H9 (cell line): Measurements from ENCODE around the gene CHRNA9. TPM values are rescaled to one million over a fixed set of nuclear protein-coding genes. Genes with fewer than 3 reads are reported as not detected.

Experiments used
- DNase-seq: peaks from one replicate; pipeline ENCODE4 v3.0.0-alpha.2; 2017
- H2AFZ ChIP-seq: one replicate; pipeline ENCODE4 v1.6.1; 2013; ENCODE audit warnings: mild to moderate bottlenecking, low read length, control low read depth, moderate library complexity
- H2AK5ac ChIP-seq: 2 replicates; pipeline ENCODE4 v1.6.1; 2013; ENCODE audit warnings: low read length, control low read depth, mixed read lengths; ENCODE audit not compliant: insufficient read length
- H2BK120ac ChIP-seq: one replicate; pipeline ENCODE4 v1.6.1; 2013; ENCODE audit warnings: low read depth, mild to moderate bottlenecking, low read length, control low read depth, inconsistent platforms; ENCODE audit not compliant: poor library complexity, severe bottlenecking
- H2BK12ac ChIP-seq: 2 replicates; pipeline ENCODE4 v1.6.1; 2013; ENCODE audit warnings: low read length, control low read depth, mixed read lengths, low read depth; ENCODE audit not compliant: insufficient read length
- H2BK15ac ChIP-seq: 2 replicates; pipeline ENCODE4 v1.6.1; 2013; ENCODE audit warnings: low read depth, low read length, control low read depth
- H2BK20ac ChIP-seq: one replicate; pipeline ENCODE4 v1.6.1; 2013; ENCODE audit warnings: low read depth, mild to moderate bottlenecking, low read length, control low read depth, inconsistent platforms; ENCODE audit not compliant: poor library complexity, severe bottlenecking
- H2BK5ac ChIP-seq: 2 replicates; pipeline ENCODE4 v1.6.1; 2013; ENCODE audit warnings: low read length, control low read depth, mixed read lengths; ENCODE audit not compliant: insufficient read length
- H3K14ac ChIP-seq: 2 replicates; pipeline ENCODE4 v1.6.1; 2013; ENCODE audit warnings: low read length, control low read depth; ENCODE audit not compliant: insufficient read depth
- H3K18ac ChIP-seq: 2 replicates; pipeline ENCODE4 v1.6.1; 2013; ENCODE audit warnings: low read depth, mild to moderate bottlenecking, mixed read lengths, low read length, control low read depth; ENCODE audit not compliant: insufficient read length
- H3K23ac ChIP-seq: 2 replicates; pipeline ENCODE4 v1.6.1; 2013; ENCODE audit warnings: low read length, control low read depth, mixed read lengths, low read depth; ENCODE audit not compliant: insufficient read length
- H3K23me2 ChIP-seq: 2 replicates; pipeline ENCODE4 v1.6.1; 2013; ENCODE audit warnings: low read depth, mild to moderate bottlenecking, mixed read lengths, low read length, control low read depth; ENCODE audit not compliant: insufficient read length, poor library complexity, severe bottlenecking
- H3K27ac ChIP-seq: 2 replicates; pipeline ENCODE4 v1.5.1; 2013; ENCODE audit warnings: low read length, control low read depth, mixed read lengths, low read depth; ENCODE audit not compliant: insufficient read length
- H3K27me3 ChIP-seq: 2 replicates; pipeline ENCODE4 v1.6.1; 2013; ENCODE audit warnings: low read length, control low read depth, inconsistent platforms; ENCODE audit not compliant: insufficient read depth
- H3K4ac ChIP-seq: 2 replicates; pipeline ENCODE4 v1.6.1; 2013; ENCODE audit warnings: low read depth, mild to moderate bottlenecking, control low read depth, inconsistent platforms, low read length, moderate library complexity
- H3K4me1 ChIP-seq: 2 replicates; pipeline ENCODE4 v1.6.1; 2013; ENCODE audit warnings: low read length, control low read depth, inconsistent platforms; ENCODE audit not compliant: insufficient read depth
- H3K4me2 ChIP-seq: 2 replicates; pipeline ENCODE4 v1.6.1; 2013; ENCODE audit warnings: low read length, control low read depth, mixed read lengths; ENCODE audit not compliant: insufficient read length, insufficient read depth
- H3K56ac ChIP-seq: 2 replicates; pipeline ENCODE4 v1.6.1; 2013; ENCODE audit warnings: low read depth, mild to moderate bottlenecking, mixed read lengths, low read length, control low read depth; ENCODE audit not compliant: insufficient read length
- H3K79me1 ChIP-seq: 2 replicates; pipeline ENCODE4 v1.6.1; 2013; ENCODE audit warnings: low read depth, mild to moderate bottlenecking, moderate library complexity, low read length, control low read depth, inconsistent platforms; ENCODE audit not compliant: insufficient read depth, poor library complexity, severe bottlenecking
- H3K79me2 ChIP-seq: 2 replicates; pipeline ENCODE4 v1.6.1; 2013; ENCODE audit warnings: low read length, control low read depth, inconsistent platforms; ENCODE audit not compliant: insufficient read depth
- H3K9ac ChIP-seq: 2 replicates; pipeline ENCODE4 v1.6.1; 2013; ENCODE audit warnings: low read length, control low read depth, mixed read lengths; ENCODE audit not compliant: insufficient read length; ENCODE audit errors: extremely low read depth
- H3K9me3 ChIP-seq: one replicate; pipeline ENCODE4 v1.6.1; 2013; ENCODE audit warnings: low read depth, low read length, inconsistent platforms; ENCODE audit not compliant: control insufficient read depth
- H3T11ph ChIP-seq: one replicate; pipeline ENCODE4 v1.6.1; 2013; ENCODE audit warnings: mild to moderate bottlenecking, low read length, control low read depth, inconsistent platforms
- H4K20me1 ChIP-seq: one replicate; pipeline ENCODE4 v1.6.1; 2013; ENCODE audit not compliant: control insufficient read depth, insufficient read length, insufficient read depth
- H4K5ac ChIP-seq: 2 replicates; pipeline ENCODE4 v1.6.1; 2013; ENCODE audit warnings: low read depth, mild to moderate bottlenecking, mixed read lengths, low read length, control low read depth; ENCODE audit not compliant: insufficient read length
- H4K8ac ChIP-seq: replicated peaks from 2 replicates; pipeline ENCODE4 v1.6.1; 2013; ENCODE audit warnings: low read length, control low read depth, mixed read lengths, low read depth; ENCODE audit not compliant: insufficient read length
- H4K91ac ChIP-seq: 2 replicates; pipeline ENCODE4 v1.6.1; 2013; ENCODE audit warnings: low read depth, mild to moderate bottlenecking, moderate library complexity, mixed read lengths, low read length, control low read depth; ENCODE audit not compliant: insufficient read length
- H3K27ac Mint-ChIP-seq, 3 experiments: 2 replicates in 2 of 3; 3 replicates in 1 of 3; pipeline ENCODE4 v1.8.0; 2020 to 2021; ENCODE audit warnings: mixed read lengths in 3 of 3, mild to moderate bottlenecking in 1 of 3, moderate library complexity in 1 of 3
- H3K27me3 Mint-ChIP-seq: 2 replicates; pipeline ENCODE4 v1.8.0; 2021; ENCODE audit warnings: low read depth, mild to moderate bottlenecking, moderate library complexity, mixed read lengths
- H3K36me3 Mint-ChIP-seq, 3 experiments: 2 replicates in 2 of 3; 3 replicates in 1 of 3; pipeline ENCODE4 v1.8.0; 2020 to 2021; ENCODE audit warnings: low read depth in 3 of 3, mixed read lengths in 3 of 3; ENCODE audit not compliant: insufficient read depth in 1 of 3
- H3K4me1 Mint-ChIP-seq, 2 experiments: 2 replicates each; pipeline ENCODE4 v1.8.0; 2020; ENCODE audit warnings: mixed read lengths in 2 of 2
- H3K4me3 Mint-ChIP-seq, 2 experiments: 2 replicates in 1 of 2; 3 replicates in 1 of 2; pipeline ENCODE4 v1.8.0; 2020 to 2021; ENCODE audit warnings: mild to moderate bottlenecking in 2 of 2, mixed read lengths in 2 of 2, moderate library complexity in 1 of 2
- H3K9me3 Mint-ChIP-seq, 2 experiments: 2 replicates in 1 of 2; 3 replicates in 1 of 2; pipeline ENCODE4 v1.8.0; 2020; ENCODE audit warnings: mild to moderate bottlenecking in 2 of 2, mixed read lengths in 2 of 2, moderate library complexity in 1 of 2
- CTCF ChIP-seq: fragments of 200-600 bp; sonication (generic); conservative IDR thresholded peaks from 3 replicates; pipeline ENCODE4 v1.8.0; 2021; ENCODE audit warnings: antibody characterized with exemption, mild to moderate bottlenecking
- WGBS: extraction: QIAGEN DNeasy Blood & Tissue Kit; methylation state at CpG from one replicate; pipeline ENCODE4 v1.1.7; 2013; ENCODE audit warnings: missing lambda C conversion rate, low lambda C conversion rate, mixed read lengths; ENCODE audit not compliant: insufficient read length; ENCODE audit errors: extremely low coverage; 5-methylcytosine and 5-hydroxymethylcytosine counted together
- total RNA-seq: library from RNA; stranded (reverse); gene quantifications from 2 replicates; pipeline ENCODE4 v1.2.1, GENCODE V29; 2021

The CHRNA9 gene
- total RNA-seq, 1 experiment from 2014 or later = 1.2 TPM

DNA sequence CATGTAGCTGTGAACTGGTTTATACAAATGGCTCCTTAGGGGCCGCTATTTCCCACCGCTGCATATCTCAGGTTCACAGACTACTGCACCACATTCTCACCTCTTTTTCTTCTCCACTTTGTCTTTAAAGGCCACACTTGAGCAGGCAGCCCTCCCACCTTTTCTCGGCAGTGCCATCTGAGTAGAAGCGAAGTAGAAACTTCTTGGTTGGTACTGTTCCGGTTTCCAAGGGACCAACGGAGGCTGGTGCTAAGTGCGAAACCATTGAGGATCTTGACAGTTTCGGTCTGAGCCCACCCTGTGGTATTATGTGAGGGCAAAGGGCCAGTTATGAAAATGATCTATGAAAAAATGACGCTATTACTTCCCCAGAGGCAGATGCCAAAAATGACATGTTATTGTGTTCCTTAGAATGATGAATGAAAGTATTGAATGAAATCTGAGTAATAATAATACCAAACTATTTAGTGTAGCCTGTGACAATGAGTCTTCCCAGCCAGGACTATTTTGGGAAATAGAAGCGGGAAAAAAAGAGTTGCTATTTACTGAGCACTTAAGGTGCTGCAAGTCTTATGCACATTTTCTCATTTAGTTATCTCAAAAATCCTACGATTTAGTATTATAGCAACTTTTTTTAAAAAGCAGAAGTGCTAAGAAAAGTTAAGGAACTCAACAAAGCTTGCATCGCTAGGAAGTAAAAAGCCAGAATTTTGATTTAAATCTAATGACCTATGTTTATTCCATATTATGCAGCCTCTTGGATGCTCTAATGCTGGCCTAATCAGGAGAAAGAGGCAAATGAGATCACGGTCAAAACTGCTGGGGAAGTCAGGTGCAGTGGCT is 29.6 kb upstream of the CHRNA9 start:
- peaks cover 5 to 11% (median 8%) of the 10 kb centered on the region in 3 experiments for H3K36me3 Mint-ChIP-seq
- H3K4me1 ChIP-seq = peaks cover 10% of the 10 kb centered on the region
- H3T11ph ChIP-seq = no peak overlapping the region
- peaks cover 38 to 44% of the 10 kb centered on the region in 2 experiments for H3K4me1 Mint-ChIP-seq
- H2BK15ac ChIP-seq = no peak overlapping the region
- H3K9me3 ChIP-seq = peaks cover 7% of the 10 kb centered on the region
- H3K56ac ChIP-seq = no peak overlapping the region
- H3K27me3 ChIP-seq = no peaks in the 10 kb centered on the region
- no CpG with 5 or more reads among the region's 13 CpGs for WGBS
- no peak overlapping the region for H3K27ac ChIP-seq
- H3K4me2 ChIP-seq = no peak overlapping the region
- H2BK120ac ChIP-seq = no peak overlapping the region
- H3K79me2 ChIP-seq = no peaks in the 10 kb centered on the region
- peaks cover 10 to 18% of the 10 kb centered on the region in 2 experiments for H3K9me3 Mint-ChIP-seq
- no peak overlapping the region for H2BK5ac ChIP-seq
- no peak overlapping the region for H2BK12ac ChIP-seq
- H4K8ac ChIP-seq = no peak overlapping the region
- H3K14ac ChIP-seq = no peak overlapping the region
- H3K4me3 Mint-ChIP-seq = no peak overlapping the region
- no peak overlapping the region for H3K18ac ChIP-seq
- no peaks in the 10 kb centered on the region for H4K20me1 ChIP-seq
- no peak overlapping the region; a peak in 1 of 7 replicates for H3K27ac Mint-ChIP-seq
- H3K23ac ChIP-seq = no peak overlapping the region
- H4K5ac ChIP-seq = no peak overlapping the region
- no peak overlapping the region for H4K91ac ChIP-seq
- TF ChIP-seq CTCF = no peak
- no peak overlapping the region for H2AFZ ChIP-seq
- H3K79me1 ChIP-seq = no peaks in the 10 kb centered on the region
- H2AK5ac ChIP-seq = no peak overlapping the region
- no peak overlapping the region for H3K9ac ChIP-seq
- H2BK20ac ChIP-seq = no peak overlapping the region
- no peaks in the 10 kb centered on the region; the same call in 1 of the 2 replicates for H3K27me3 Mint-ChIP-seq
- H3K23me2 ChIP-seq = no peaks in the 10 kb centered on the region
- no peak overlapping the region for H3K4ac ChIP-seq
- no peak for DNase-seq
